ENCODE results near the gene ZNF213.

ZNF213 gene

DNA sequence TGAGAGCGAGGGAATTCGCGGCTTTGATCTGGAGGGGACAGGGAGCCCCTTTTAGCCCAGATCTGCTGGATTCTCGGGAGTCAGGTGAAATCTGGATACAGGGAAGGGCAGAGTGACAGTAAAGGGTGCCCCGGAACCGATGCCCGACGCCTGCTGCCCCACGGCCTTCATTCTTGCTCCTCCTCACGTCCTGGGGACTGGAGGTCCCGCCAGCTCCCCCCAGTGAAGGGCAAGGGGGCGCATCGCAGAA lies 53.8 kb downstream of the ZNF213 start:
- TF ChIP-seq, protein P1, sequence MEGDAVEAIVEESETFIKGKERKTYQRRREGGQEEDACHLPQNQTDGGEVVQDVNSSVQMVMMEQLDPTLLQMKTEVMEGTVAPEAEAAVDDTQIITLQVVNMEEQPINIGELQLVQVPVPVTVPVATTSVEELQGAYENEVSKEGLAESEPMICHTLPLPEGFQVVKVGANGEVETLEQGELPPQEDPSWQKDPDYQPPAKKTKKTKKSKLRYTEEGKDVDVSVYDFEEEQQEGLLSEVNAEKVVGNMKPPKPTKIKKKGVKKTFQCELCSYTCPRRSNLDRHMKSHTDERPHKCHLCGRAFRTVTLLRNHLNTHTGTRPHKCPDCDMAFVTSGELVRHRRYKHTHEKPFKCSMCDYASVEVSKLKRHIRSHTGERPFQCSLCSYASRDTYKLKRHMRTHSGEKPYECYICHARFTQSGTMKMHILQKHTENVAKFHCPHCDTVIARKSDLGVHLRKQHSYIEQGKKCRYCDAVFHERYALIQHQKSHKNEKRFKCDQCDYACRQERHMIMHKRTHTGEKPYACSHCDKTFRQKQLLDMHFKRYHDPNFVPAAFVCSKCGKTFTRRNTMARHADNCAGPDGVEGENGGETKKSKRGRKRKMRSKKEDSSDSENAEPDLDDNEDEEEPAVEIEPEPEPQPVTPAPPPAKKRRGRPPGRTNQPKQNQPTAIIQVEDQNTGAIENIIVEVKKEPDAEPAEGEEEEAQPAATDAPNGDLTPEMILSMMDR (conservative IDR thresholded peaks at IDR 0.05; ENCODE audit: low read length): no peak
- no peak for TF ChIP-seq EZH2phosphoT487 (IDR thresholded peaks at IDR 0.05; ENCODE audit: borderline replicate concordance)
- H3F3A ChIP-seq (ENCODE audit: low read depth): no peaks in the 10 kb centered on the region
- no peaks in the 10 kb centered on the region for H3K9me2 ChIP-seq (replicated peaks; ENCODE audit: low read depth, low read length)
- H3K4me2 ChIP-seq (ENCODE audit: low read depth, low read length, poor library complexity, severe bottlenecking): no peak overlapping the region
- no peaks in the 10 kb centered on the region for H3K4me1 ChIP-seq (ENCODE audit: insufficient read depth, low read length, poor library complexity, severe bottlenecking)
- no peaks in the 10 kb centered on the region for H3K27me3 ChIP-seq (ENCODE audit: insufficient read depth, low read length, poor library complexity, severe bottlenecking)
- no peaks in the 10 kb centered on the region for H3K9me3 ChIP-seq (ENCODE audit: insufficient read depth, low read depth, low read length)
- H4K20me1 ChIP-seq (ENCODE audit: insufficient read depth, low read length, poor library complexity, severe bottlenecking): no peaks in the 10 kb centered on the region
- H3K9ac ChIP-seq (ENCODE audit: low read depth, low read length, poor library complexity, severe bottlenecking): no peak overlapping the region
- H3K79me2 ChIP-seq (ENCODE audit: insufficient read depth, low read length): no peaks in the 10 kb centered on the region
- no peak overlapping the region for H3K4me3 ChIP-seq (ENCODE audit: low read length, poor library complexity, severe bottlenecking)
- no peaks in the 10 kb centered on the region for H3K36me3 ChIP-seq (ENCODE audit: insufficient read depth, low read length)
- H2AFZ ChIP-seq (ENCODE audit: low read length): no peak overlapping the region

DNA sequence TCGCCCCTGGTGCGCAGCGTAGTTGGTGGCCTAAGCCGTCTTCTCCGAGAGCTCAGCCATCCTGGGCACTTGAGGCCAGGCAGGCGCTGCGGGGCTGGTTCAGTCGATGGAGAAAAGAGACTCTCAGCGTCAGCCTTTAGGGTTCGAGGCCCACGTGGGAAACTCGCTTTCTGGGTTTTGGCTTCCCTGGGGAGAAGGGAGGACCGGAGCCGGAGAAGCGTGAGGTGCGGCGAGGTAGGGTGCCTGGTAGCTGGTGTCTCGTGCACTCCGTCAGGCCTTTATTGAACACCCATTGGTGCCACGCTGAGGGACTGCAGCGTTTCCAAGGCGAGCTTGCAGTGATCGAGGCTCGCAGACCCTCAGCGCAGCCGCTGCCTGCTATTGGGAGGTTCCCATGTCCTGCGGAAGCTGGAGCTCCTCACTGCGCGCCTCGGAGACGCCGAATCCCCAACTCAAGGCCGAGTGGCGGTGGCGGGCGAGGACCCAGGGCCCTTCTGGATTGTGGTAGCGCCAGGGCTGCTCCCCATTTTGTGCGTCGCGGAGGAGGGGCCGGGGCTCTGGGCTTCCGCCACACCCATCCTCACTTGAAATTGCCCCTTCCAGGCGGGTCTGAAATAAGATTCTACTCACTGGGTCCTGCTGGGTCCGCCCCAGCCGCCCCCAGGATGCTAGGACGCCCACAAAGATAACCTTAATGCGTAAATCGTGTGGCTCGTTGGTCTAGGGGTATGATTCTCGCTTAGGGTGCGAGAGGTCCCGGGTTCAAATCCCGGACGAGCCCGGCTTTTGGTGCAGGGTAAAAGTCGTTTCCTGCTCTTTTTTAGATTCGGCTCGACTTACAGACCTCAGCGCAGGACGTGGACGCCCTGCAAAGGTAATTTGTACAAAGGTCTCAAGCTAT lies 54.3 kb downstream of the ZNF213 start:
- Histone ChIP-seq H3K36me3 (ENCODE audit: insufficient read depth, low read length) (no peaks in the 10 kb centered on the region), H3K27me3 (ENCODE audit: insufficient read depth, low read length, poor library complexity, severe bottlenecking) (no peaks in the 10 kb centered on the region), H3K4me3 (ENCODE audit: low read length, poor library complexity, severe bottlenecking) (no peak overlapping the region), H3K9me3 (ENCODE audit: insufficient read depth, low read depth, low read length) (no peaks in the 10 kb centered on the region), H3K4me1 (ENCODE audit: insufficient read depth, low read length, poor library complexity, severe bottlenecking) (no peaks in the 10 kb centered on the region), H3K9ac (ENCODE audit: low read depth, low read length, poor library complexity, severe bottlenecking) (no peak overlapping the region), H3K79me2 (ENCODE audit: insufficient read depth, low read length) (no peaks in the 10 kb centered on the region), H2AFZ (ENCODE audit: low read length) (no peak overlapping the region), H3F3A (ENCODE audit: low read depth) (no peaks in the 10 kb centered on the region), H4K20me1 (ENCODE audit: insufficient read depth, low read length, poor library complexity, severe bottlenecking) (no peaks in the 10 kb centered on the region), H3K9me2 (replicated peaks; ENCODE audit: low read depth, low read length) (no peaks in the 10 kb centered on the region), H3K4me2 (ENCODE audit: low read depth, low read length, poor library complexity, severe bottlenecking) (no peak overlapping the region)
- TF ChIP-seq, protein P1 (conservative IDR thresholded peaks at IDR 0.05; ENCODE audit: low read length): no peak
- no peak for TF ChIP-seq EZH2phosphoT487 (IDR thresholded peaks at IDR 0.05; ENCODE audit: borderline replicate concordance)

DNA sequence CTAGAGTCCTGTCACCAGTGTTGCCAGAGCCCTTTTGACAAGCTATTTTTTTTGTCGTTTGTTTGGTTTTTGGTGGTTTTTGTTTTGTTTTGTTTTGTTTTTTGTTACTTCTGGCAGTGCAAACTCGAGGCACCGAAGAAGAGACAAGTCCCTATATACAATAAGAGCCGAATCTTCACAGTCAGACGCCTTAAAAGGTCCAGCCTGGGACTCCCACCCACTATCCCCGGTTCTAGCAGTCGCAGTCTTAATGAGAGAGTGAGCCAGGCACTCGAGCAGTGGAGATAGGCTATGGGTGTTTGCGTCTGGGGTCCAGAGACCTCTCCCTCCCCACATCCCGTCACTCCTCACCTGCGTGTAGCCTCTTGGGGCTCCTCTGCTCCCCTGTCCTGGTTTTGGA lies 55.0 kb downstream of the ZNF213 start:
- Histone ChIP-seq H4K20me1 (ENCODE audit: insufficient read depth, low read length, poor library complexity, severe bottlenecking) (no peaks in the 10 kb centered on the region), H3K9ac (ENCODE audit: low read depth, low read length, poor library complexity, severe bottlenecking) (no peak overlapping the region), H3K9me3 (ENCODE audit: insufficient read depth, low read depth, low read length) (no peaks in the 10 kb centered on the region), H3K4me2 (ENCODE audit: low read depth, low read length, poor library complexity, severe bottlenecking) (no peak overlapping the region), H3K79me2 (ENCODE audit: insufficient read depth, low read length) (no peaks in the 10 kb centered on the region), H3K27me3 (ENCODE audit: insufficient read depth, low read length, poor library complexity, severe bottlenecking) (no peaks in the 10 kb centered on the region), H3K4me3 (ENCODE audit: low read length, poor library complexity, severe bottlenecking) (no peak overlapping the region), H3K9me2 (replicated peaks; ENCODE audit: low read depth, low read length) (no peaks in the 10 kb centered on the region), H3F3A (ENCODE audit: low read depth) (no peaks in the 10 kb centered on the region), H3K36me3 (ENCODE audit: insufficient read depth, low read length) (no peaks in the 10 kb centered on the region), H2AFZ (ENCODE audit: low read length) (no peak overlapping the region), H3K4me1 (ENCODE audit: insufficient read depth, low read length, poor library complexity, severe bottlenecking) (no peaks in the 10 kb centered on the region)
- TF ChIP-seq EZH2phosphoT487 (IDR thresholded peaks at IDR 0.05; ENCODE audit: borderline replicate concordance): no peak
- TF ChIP-seq, protein P1 (conservative IDR thresholded peaks at IDR 0.05; ENCODE audit: low read length): no peak
